HepG2 (cell line): ENCODE results near the gene HEXD. TPM values are rescaled to one million over a fixed set of nuclear protein-coding genes. Genes with fewer than 3 reads are reported as not detected.

Source experiments
- ATAC-seq: fragments of 200-7000 bp; cut with Tn5 transposase; 3 replicates; pipeline ENCODE4 v1.9.1; 2020; ENCODE audit warnings: mild to moderate bottlenecking, moderate library complexity
- BruUV-seq: library from RNA; stranded (reverse); fragments of 400-500 nt; replicated peaks from 2 replicates; lab custom pipeline; 2021; lab: Mats Ljungman, UMichigan
- CTCF ChIA-PET: fragments of 300-600 bp; formaldehyde crosslinking; extraction: SDS; loops from one replicate; lab custom pipeline; 2021; ENCODE audit warnings: low total read pairs, inconsistent platforms, low intra/inter-chr PET ratio; lab: Yijun Ruan, JAX
- POLR2A ChIA-PET: fragments of 350-600 bp; sonication (Branson Sonifier 250); formaldehyde crosslinking; loops from one replicate; lab custom pipeline; 2020; ENCODE audit warnings: antibody characterized with exemption, inconsistent platforms; lab: Yijun Ruan, JAX
- DNase-seq: peaks from one replicate; pipeline ENCODE4 v3.0.0-alpha.2; 2015; ENCODE audit warnings: low spot score
- FAIRE-seq: peaks from 3 replicates; lab custom pipeline; 2011; peaks lifted over from hg19 to GRCh38; lab: Jason Lieb, UNC
- H2AFZ ChIP-seq: one replicate; pipeline ENCODE4 v1.6.1; 2011; ENCODE audit warnings: low read length, inconsistent platforms
- H3K27ac ChIP-seq: fragments of 300-600 bp; 3 replicates; pipeline ENCODE4 v1.8.0; 2011; ENCODE audit warnings: mixed run types, mild to moderate bottlenecking, mixed read lengths, low read length, inconsistent platforms; ENCODE audit not compliant: insufficient read depth; ENCODE audit errors: extremely low read length
- H3K27me3 ChIP-seq, 2 experiments: fragments of 200-600 bp in 1 of 2; 2 replicates in 1 of 2; 3 replicates in 1 of 2; pipeline versions ENCODE4 v1.6.0 to v1.8.0; 2011; ENCODE audit warnings: low read length in 2 of 2, mild to moderate bottlenecking in 2 of 2, moderate library complexity in 2 of 2, inconsistent platforms in 1 of 2; ENCODE audit not compliant: insufficient read depth in 2 of 2, control insufficient read depth in 1 of 2
- H3K36me3 ChIP-seq, 2 experiments: fragments of 200-600 bp in 1 of 2; replicated peaks in 1 of 2; 2 replicates in 1 of 2; 3 replicates in 1 of 2; pipeline versions ENCODE4 v1.5.1 to v1.8.0; 2011; ENCODE audit warnings: low read length in 2 of 2, inconsistent platforms in 1 of 2; ENCODE audit not compliant: insufficient read depth in 2 of 2, control insufficient read depth in 1 of 2
- H3K4me1 ChIP-seq: 2 replicates; pipeline ENCODE4 v1.5.1; 2012; ENCODE audit warnings: low read length, inconsistent platforms; ENCODE audit not compliant: insufficient read depth
- H3K4me2 ChIP-seq: 2 replicates; pipeline ENCODE4 v1.6.0; 2011; ENCODE audit warnings: low read depth, low read length, inconsistent platforms
- H3K4me3 ChIP-seq, 3 experiments: fragments of 200-600 bp in 1 of 3; sonication (generic), shearing (Covaris generic) in 1 of 3; replicated peaks in 1 of 3; 2 replicates each; pipeline ENCODE4 v1.5.1; 2011 to 2016; ENCODE audit warnings: low read length in 3 of 3, inconsistent platforms in 2 of 3, low read depth in 2 of 3, mild to moderate bottlenecking in 2 of 3, control low read depth in 1 of 3, mixed read lengths in 1 of 3; ENCODE audit not compliant: insufficient read depth in 1 of 3
- H3K79me2 ChIP-seq: one replicate; pipeline ENCODE4 v1.6.1; 2011; ENCODE audit warnings: low read length, inconsistent platforms; ENCODE audit not compliant: insufficient read depth
- H3K9ac ChIP-seq: 2 replicates; pipeline ENCODE4 v1.6.0; 2011; ENCODE audit warnings: mild to moderate bottlenecking, low read depth, low read length, inconsistent platforms; ENCODE audit not compliant: insufficient read depth
- H3K9me3 ChIP-seq: 2 replicates; pipeline ENCODE4 v1.5.1; 2012; ENCODE audit warnings: mild to moderate bottlenecking, low read length
- H4K20me1 ChIP-seq: 2 replicates; pipeline ENCODE4 v1.6.0; 2011; ENCODE audit warnings: inconsistent platforms, mild to moderate bottlenecking, low read length, moderate library complexity; ENCODE audit not compliant: insufficient read depth
- ARNT2 ChIP-seq: sonication (generic); formaldehyde crosslinking; IDR thresholded peaks from 2 replicates; pipeline ENCODE4 v1.8.0; 2022; ENCODE audit warnings: mild to moderate bottlenecking, low read depth, missing genetic modification reagents, moderate library complexity
- FOXK2 ChIP-seq: fragments of 450-650 bp; IDR thresholded peaks from 2 replicates; pipeline ENCODE4 v1.6.1; 2016
- KLF15 ChIP-seq: sonication (generic); formaldehyde crosslinking; IDR thresholded peaks from 2 replicates; pipeline ENCODE4 v1.8.1; 2023; ENCODE audit warnings: borderline replicate concordance, mild to moderate bottlenecking, inconsistent platforms, missing genetic modification reagents, mixed read lengths
- KMT2A ChIP-seq: sonication (generic); formaldehyde crosslinking; IDR thresholded peaks from 2 replicates; pipeline ENCODE4 v1.4.0; 2020; ENCODE audit warnings: missing genetic modification reagents
- TAF1 ChIP-seq: sonication (generic); formaldehyde crosslinking; IDR thresholded peaks from 2 replicates; pipeline ENCODE4 v1.4.0; 2020; ENCODE audit warnings: missing genetic modification reagents
- THAP9 ChIP-seq: sonication (generic); formaldehyde crosslinking; IDR thresholded peaks from 2 replicates; pipeline ENCODE4; 2020; ENCODE audit warnings: missing genetic modification reagents, mild to moderate bottlenecking, borderline replicate concordance
- ZFP90 ChIP-seq: sonication (generic); formaldehyde crosslinking; IDR thresholded peaks from 2 replicates; pipeline ENCODE4 v1.8.0; 2022; ENCODE audit warnings: missing genetic modification reagents, mild to moderate bottlenecking, inconsistent platforms, borderline replicate concordance
- ZNF644 ChIP-seq: IDR thresholded peaks from 2 replicates; pipeline ENCODE4 v1.6.1; 2016; ENCODE audit warnings: low read depth
- ZNF672 ChIP-seq: sonication (generic); formaldehyde crosslinking; IDR thresholded peaks from 2 replicates; pipeline ENCODE4 v1.8.1; 2022; ENCODE audit warnings: missing genetic modification reagents
- WGBS: methylation state at CpG from one replicate; pipeline ENCODE4 v1.1.6; 2017; ENCODE audit warnings: low lambda C conversion rate; 5-methylcytosine and 5-hydroxymethylcytosine counted together
- in situ Hi-C: cut with HindIII; loops from 2 replicates; pipeline ENCODE4 v1.10.0; 2017; ENCODE audit warnings: low pct_unique_long_range_greater_than_20kb; ENCODE audit not compliant: extremely low pct_ligation_motif_present
- intact Hi-C: fragments of 100-400 bp; cut with micrococcal nuclease; formaldehyde crosslinking; loops from one replicate; pipeline ENCODE4 v1.10.0; 2022; ENCODE audit not compliant: unreplicated experiment
- polyA plus RNA-seq, 8 experiments: library from polyadenylated mRNA; depleted of rRNA in 3 of 8; stranded (reverse) in 7 of 8; unstranded in 1 of 8; fragments of >200 nt; fragmentation: Illumina TruSeq in 4 of 8; extraction: Trizol in 4 of 8; gene quantifications; 2 replicates each; pipeline versions ENCODE4 v1.2.1 to v1.2.3, GENCODE V29; 2011 to 2016; ENCODE audit warnings: low read depth in 4 of 8, missing spikeins in 1 of 8, mixed read lengths in 1 of 8; ENCODE audit not compliant: insufficient read depth in 1 of 8
- total RNA-seq, 5 experiments: library from RNA; depleted of rRNA; stranded (reverse); fragments of >200 nt; fragmentation: Illumina TruSeq; extraction: Trizol; gene quantifications; 2 replicates each; pipeline ENCODE4 v1.2.3, GENCODE V29; 2016; ENCODE audit warnings: low read depth in 1 of 5
- TF ChIP-seq, protein P1 (sequence below): sonication (generic); formaldehyde crosslinking; IDR thresholded peaks from 2 replicates; pipeline ENCODE4 v1.5.0; 2020; ENCODE audit warnings: missing genetic modification reagents
- TF ChIP-seq, protein P2 (sequence below): sonication (generic); formaldehyde crosslinking; IDR thresholded peaks from 2 replicates; pipeline ENCODE4 v1.5.0; 2020; ENCODE audit warnings: mild to moderate bottlenecking, missing genetic modification reagents

Gene HEXD
- total and polyA plus RNA-seq, 2 of the 13 experiments (the other 11 are each of a cell fraction or from before 2014, with no cell fraction given): 22.3 to 41.8 TPM

- TF ChIP-seq, protein P1, sequence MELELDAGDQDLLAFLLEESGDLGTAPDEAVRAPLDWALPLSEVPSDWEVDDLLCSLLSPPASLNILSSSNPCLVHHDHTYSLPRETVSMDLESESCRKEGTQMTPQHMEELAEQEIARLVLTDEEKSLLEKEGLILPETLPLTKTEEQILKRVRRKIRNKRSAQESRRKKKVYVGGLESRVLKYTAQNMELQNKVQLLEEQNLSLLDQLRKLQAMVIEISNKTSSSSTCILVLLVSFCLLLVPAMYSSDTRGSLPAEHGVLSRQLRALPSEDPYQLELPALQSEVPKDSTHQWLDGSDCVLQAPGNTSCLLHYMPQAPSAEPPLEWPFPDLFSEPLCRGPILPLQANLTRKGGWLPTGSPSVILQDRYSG: no peak
- no peak for TF ChIP-seq TAF1
Measured at GRCh38 chr17:82415336-82415735, 2.8 kb upstream of the HEXD start (continued).

DNA sequence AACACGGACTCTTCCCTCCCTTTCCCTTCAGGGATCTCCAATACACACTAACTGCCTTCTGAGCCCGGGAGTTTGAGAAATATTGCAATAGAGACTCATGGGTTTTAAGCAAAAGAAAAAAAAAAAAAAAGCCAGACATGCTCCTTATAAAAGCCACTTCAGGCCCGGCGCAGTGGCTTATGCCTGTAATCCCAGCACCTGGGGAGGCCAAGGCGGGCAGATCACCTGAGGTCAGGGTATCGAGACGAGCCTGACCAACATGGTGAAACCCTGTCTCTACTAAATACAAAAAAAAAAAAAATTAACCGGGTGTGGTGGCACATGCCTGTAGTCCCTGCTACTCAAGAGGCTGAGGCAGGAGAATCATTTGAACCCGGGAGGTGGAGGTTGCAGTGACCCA is 2.4 kb upstream of the HEXD start:
- H4K20me1 ChIP-seq: peaks cover 22% of the 10 kb centered on the region; the same call in 1 of the 2 replicates
- H3K9me3 ChIP-seq: no peaks in the 10 kb centered on the region
- H3K36me3 ChIP-seq: peaks cover 2 to 20% of the 10 kb centered on the region in 2 experiments; a peak in 3 of 5 replicates
- CTCF ChIA-PET: interaction anchor here (5.0 kb wide), 1 partner anchor 63 kb away, joined by 41 read pairs; no protein-coding TSS in a partner anchor
- ATAC-seq (no peak), FAIRE-seq (no peak), DNase-seq (no peak)
- 95% methylated on average over 9 of the region's 9 CpGs for WGBS
- BruUV-seq: no TSS peak
- no peak overlapping the region for H3K9ac ChIP-seq
- H3K79me2 ChIP-seq: peaks cover 8% of the 10 kb centered on the region
- in situ Hi-C loops (no loop called here), intact Hi-C loops (no loop called here)
- POLR2A ChIA-PET: interaction anchor here (0.6 kb wide), 1 partner anchor 79 kb away, joined by 3 read pairs; no protein-coding TSS in a partner anchor
- H3K27ac ChIP-seq: no peak overlapping the region
- no peak overlapping the region for H2AFZ ChIP-seq
- H3K27me3 ChIP-seq: no peaks in the 10 kb centered on the region; a peak in 1 of 5 replicates
- H3K4me3 ChIP-seq: no peak overlapping the region
- H3K4me1 ChIP-seq: peaks cover 38% of the 10 kb centered on the region
- TF ChIP-seq THAP9 (CRISPR knock-in tag) (no peak), FOXK2 (no peak), ZNF672 (CRISPR knock-in tag) (no peak), ARNT2 (CRISPR knock-in tag) (no peak), ZFP90 (CRISPR knock-in tag) (no peak), KLF15 (CRISPR knock-in tag) (no peak), ZNF644 (CRISPR knock-in tag) (no peak), KMT2A (CRISPR knock-in tag) (no peak)
- TF ChIP-seq, protein P2, sequence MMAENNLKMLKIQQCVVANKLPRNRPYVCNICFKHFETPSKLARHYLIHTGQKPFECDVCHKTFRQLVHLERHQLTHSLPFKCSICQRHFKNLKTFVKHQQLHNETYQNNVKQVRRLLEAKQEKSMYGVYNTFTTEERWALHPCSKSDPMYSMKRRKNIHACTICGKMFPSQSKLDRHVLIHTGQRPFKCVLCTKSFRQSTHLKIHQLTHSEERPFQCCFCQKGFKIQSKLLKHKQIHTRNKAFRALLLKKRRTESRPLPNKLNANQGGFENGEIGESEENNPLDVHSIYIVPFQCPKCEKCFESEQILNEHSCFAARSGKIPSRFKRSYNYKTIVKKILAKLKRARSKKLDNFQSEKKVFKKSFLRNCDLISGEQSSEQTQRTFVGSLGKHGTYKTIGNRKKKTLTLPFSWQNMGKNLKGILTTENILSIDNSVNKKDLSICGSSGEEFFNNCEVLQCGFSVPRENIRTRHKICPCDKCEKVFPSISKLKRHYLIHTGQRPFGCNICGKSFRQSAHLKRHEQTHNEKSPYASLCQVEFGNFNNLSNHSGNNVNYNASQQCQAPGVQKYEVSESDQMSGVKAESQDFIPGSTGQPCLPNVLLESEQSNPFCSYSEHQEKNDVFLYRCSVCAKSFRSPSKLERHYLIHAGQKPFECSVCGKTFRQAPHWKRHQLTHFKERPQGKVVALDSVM (CRISPR knock-in tag): no peak
- no peak overlapping the region for H3K4me2 ChIP-seq
